Vagina (tissue), 2 donors: ENCODE results near the gene FAIM2.

Experiments
- POLR2A ChIP-seq, 2 donors: fragments of 450-650 bp; IDR thresholded peaks; one replicate each; pipeline ENCODE4 v1.6.1; 2017; ENCODE audit warnings: antibody characterized with exemption in 2 of 2, mild to moderate bottlenecking in 2 of 2, moderate library complexity in 2 of 2
- POLR2AphosphoS5 ChIP-seq, 2 donors: sonication (generic); formaldehyde crosslinking; IDR thresholded peaks; one replicate each; pipeline ENCODE4 v1.9.0; 2017; ENCODE audit warnings: antibody characterized with exemption in 2 of 2, mild to moderate bottlenecking in 2 of 2, low read depth in 1 of 2; ENCODE audit not compliant: insufficient read depth in 1 of 2
- TF ChIP-seq, protein P1 (sequence below), 3 experiments: fragments of 450-650 bp in 2 of 3; fragments of 200-600 bp in 1 of 3; sonication (generic) in 1 of 3; IDR thresholded peaks; one replicate each; pipeline ENCODE4 v1.5.1; 2017 to 2019; ENCODE audit warnings: antibody characterized with exemption in 3 of 3, mild to moderate bottlenecking in 2 of 3, moderate library complexity in 2 of 3

DNA sequence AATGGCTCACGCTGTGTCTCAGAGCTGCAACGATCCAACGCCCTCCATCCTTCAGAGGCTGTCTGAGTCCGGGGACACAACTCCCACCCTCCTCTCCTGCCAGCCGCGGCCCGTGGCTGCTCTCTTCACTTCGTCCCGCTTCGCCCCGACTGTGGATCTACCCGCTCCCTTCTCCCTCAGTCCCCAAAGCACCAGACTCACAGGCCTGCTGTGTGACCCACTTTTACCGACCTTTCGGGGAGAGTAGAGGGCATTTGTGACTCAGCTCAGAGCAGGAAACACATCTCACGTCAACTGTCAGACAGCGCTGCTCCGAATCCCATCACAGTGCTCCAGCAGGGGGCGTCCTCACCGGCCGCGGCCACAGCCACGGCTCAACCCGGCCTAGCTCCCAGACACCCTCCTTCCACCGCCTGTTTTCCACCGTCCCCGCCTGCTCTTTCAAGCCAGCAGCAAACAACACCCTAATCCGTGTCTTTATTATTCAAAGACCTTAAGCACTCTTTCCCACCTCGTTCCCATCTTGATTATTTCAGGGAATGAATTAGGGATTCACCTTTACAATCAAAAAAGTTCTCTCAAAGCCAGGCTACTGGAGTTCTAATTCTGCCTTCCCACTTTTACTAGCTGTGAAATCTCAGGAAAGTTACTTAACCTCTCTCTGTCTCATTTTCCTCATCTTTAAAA, 41.8 kb upstream of the FAIM2 start:
- TF ChIP-seq POLR2A (IDR thresholded peaks at IDR 0.05) (no peak), POLR2AphosphoS5 (IDR thresholded peaks at IDR 0.05; ENCODE audit: insufficient read depth in 1 of 2, low read depth in 1 of 2) (peak; percentile 57 to 60)
- TF ChIP-seq, protein P1, sequence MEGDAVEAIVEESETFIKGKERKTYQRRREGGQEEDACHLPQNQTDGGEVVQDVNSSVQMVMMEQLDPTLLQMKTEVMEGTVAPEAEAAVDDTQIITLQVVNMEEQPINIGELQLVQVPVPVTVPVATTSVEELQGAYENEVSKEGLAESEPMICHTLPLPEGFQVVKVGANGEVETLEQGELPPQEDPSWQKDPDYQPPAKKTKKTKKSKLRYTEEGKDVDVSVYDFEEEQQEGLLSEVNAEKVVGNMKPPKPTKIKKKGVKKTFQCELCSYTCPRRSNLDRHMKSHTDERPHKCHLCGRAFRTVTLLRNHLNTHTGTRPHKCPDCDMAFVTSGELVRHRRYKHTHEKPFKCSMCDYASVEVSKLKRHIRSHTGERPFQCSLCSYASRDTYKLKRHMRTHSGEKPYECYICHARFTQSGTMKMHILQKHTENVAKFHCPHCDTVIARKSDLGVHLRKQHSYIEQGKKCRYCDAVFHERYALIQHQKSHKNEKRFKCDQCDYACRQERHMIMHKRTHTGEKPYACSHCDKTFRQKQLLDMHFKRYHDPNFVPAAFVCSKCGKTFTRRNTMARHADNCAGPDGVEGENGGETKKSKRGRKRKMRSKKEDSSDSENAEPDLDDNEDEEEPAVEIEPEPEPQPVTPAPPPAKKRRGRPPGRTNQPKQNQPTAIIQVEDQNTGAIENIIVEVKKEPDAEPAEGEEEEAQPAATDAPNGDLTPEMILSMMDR (IDR thresholded peaks at IDR 0.05): peak; percentile 62 to 65 (median 63)
